H1 (cell line): Measurements from ENCODE around the gene SAFB2. TPM values are rescaled to one million over a fixed set of nuclear protein-coding genes. Genes with fewer than 3 reads are reported as not detected.

Source experiments
- POU5F1 ChIP-seq: IDR thresholded peaks from 2 replicates; pipeline ENCODE4 v1.6.1; 2011; ENCODE audit warnings: low read depth, mild to moderate bottlenecking, low read length, moderate library complexity
- SIN3A ChIP-seq, 2 experiments: IDR thresholded peaks in 1 of 2; conservative IDR thresholded peaks in 1 of 2; 2 replicates each; pipeline ENCODE4 v1.6.1; 2011 to 2012; ENCODE audit warnings: low read length in 2 of 2, improper control_type of control experiment in 1 of 2, low read depth in 1 of 2, mild to moderate bottlenecking in 1 of 2
- polyA plus RNA-seq, 7 experiments: library from polyadenylated mRNA; depleted of rRNA in 3 of 7; stranded (reverse) in 5 of 7; unstranded in 2 of 7; fragments of >200 nt in 5 of 7; fragments of 200-250 nt in 2 of 7; gene quantifications; 1 replicate in 5 of 7; 2 replicates in 1 of 7; 4 replicates in 1 of 7; pipeline versions ENCODE4 v1.2.1 to v1.2.3, GENCODE V29; 2011 to 2013; ENCODE audit warnings: missing spikeins in 2 of 7, mixed read lengths in 2 of 7
- total RNA-seq: library from RNA; stranded (reverse); fragmentation: NEBNext Ultra II Directional; extraction: Animal tissue kit (Norgen Biotek cat#: 25700); gene quantifications from 2 replicates; pipeline ENCODE4 v1.2.1, GENCODE V29; 2021
- TF ChIP-seq, protein P1 (sequence below): fragments of 300-600 bp; sonication (generic); IDR thresholded peaks from 2 replicates; pipeline ENCODE4 v1.7.1; 2012; ENCODE audit warnings: low read length, moderate library complexity, mild to moderate bottlenecking, inconsistent platforms; ENCODE audit not compliant: insufficient replicate concordance

Gene SAFB2
- total and polyA plus RNA-seq, 2 of the 8 experiments (the other 6 are each of a cell fraction or from before 2014, with no cell fraction given), result 14.8 to 63.8 TPM

DNA sequence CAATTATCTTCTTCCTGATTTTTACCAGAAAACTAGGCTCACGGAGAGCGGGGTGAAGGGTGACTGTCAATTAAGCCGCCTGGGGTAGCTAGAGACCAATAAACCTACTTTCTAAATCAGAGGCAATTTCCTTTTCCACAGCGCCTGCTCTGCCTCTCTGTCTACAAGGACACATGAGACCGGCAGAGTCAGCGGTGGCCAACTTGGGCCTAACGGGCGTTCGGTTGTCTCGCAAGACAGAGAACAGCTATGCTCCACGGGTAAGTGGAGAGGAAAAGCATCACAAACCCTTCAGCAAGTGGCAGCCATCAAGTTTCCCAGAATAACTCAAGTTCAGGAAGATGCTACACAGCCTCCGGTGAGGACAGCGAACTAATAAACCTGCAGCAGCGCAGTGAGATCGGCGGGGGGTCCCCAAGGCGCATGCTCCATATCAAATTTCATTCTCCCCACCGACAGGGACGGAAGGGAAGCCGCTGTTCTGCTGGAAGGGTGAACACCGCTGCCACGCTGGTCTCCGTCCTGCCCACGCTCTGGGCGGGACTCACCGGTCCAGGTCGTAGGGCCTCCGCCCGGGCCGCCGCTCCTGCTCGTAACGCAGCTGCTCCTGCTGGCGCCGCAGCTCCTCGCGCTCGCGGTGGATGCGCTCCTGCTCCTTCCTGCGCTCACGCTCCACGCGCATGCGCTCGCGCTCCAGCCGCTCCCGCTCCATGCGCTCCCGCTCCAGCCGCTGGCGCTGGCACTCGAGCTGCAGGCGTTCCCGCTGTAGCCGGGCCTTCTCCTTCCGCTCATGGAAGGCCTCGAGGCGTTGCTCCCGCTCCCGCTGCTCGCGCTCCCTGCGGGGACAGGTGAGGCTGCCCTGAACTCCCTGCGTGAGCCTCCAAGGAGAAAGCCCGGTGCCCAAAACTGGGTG is 29.0 kb downstream of the SAFB2 start (continued):
- TF ChIP-seq POU5F1 (no peak), SIN3A (conservative IDR thresholded peaks at IDR 0.05 in 1 of 2, IDR thresholded peaks at IDR 0.05 in 1 of 2; ENCODE audit: low read depth in 1 of 2, low read length in 2 of 2) (no peak)
- TF ChIP-seq, protein P1, sequence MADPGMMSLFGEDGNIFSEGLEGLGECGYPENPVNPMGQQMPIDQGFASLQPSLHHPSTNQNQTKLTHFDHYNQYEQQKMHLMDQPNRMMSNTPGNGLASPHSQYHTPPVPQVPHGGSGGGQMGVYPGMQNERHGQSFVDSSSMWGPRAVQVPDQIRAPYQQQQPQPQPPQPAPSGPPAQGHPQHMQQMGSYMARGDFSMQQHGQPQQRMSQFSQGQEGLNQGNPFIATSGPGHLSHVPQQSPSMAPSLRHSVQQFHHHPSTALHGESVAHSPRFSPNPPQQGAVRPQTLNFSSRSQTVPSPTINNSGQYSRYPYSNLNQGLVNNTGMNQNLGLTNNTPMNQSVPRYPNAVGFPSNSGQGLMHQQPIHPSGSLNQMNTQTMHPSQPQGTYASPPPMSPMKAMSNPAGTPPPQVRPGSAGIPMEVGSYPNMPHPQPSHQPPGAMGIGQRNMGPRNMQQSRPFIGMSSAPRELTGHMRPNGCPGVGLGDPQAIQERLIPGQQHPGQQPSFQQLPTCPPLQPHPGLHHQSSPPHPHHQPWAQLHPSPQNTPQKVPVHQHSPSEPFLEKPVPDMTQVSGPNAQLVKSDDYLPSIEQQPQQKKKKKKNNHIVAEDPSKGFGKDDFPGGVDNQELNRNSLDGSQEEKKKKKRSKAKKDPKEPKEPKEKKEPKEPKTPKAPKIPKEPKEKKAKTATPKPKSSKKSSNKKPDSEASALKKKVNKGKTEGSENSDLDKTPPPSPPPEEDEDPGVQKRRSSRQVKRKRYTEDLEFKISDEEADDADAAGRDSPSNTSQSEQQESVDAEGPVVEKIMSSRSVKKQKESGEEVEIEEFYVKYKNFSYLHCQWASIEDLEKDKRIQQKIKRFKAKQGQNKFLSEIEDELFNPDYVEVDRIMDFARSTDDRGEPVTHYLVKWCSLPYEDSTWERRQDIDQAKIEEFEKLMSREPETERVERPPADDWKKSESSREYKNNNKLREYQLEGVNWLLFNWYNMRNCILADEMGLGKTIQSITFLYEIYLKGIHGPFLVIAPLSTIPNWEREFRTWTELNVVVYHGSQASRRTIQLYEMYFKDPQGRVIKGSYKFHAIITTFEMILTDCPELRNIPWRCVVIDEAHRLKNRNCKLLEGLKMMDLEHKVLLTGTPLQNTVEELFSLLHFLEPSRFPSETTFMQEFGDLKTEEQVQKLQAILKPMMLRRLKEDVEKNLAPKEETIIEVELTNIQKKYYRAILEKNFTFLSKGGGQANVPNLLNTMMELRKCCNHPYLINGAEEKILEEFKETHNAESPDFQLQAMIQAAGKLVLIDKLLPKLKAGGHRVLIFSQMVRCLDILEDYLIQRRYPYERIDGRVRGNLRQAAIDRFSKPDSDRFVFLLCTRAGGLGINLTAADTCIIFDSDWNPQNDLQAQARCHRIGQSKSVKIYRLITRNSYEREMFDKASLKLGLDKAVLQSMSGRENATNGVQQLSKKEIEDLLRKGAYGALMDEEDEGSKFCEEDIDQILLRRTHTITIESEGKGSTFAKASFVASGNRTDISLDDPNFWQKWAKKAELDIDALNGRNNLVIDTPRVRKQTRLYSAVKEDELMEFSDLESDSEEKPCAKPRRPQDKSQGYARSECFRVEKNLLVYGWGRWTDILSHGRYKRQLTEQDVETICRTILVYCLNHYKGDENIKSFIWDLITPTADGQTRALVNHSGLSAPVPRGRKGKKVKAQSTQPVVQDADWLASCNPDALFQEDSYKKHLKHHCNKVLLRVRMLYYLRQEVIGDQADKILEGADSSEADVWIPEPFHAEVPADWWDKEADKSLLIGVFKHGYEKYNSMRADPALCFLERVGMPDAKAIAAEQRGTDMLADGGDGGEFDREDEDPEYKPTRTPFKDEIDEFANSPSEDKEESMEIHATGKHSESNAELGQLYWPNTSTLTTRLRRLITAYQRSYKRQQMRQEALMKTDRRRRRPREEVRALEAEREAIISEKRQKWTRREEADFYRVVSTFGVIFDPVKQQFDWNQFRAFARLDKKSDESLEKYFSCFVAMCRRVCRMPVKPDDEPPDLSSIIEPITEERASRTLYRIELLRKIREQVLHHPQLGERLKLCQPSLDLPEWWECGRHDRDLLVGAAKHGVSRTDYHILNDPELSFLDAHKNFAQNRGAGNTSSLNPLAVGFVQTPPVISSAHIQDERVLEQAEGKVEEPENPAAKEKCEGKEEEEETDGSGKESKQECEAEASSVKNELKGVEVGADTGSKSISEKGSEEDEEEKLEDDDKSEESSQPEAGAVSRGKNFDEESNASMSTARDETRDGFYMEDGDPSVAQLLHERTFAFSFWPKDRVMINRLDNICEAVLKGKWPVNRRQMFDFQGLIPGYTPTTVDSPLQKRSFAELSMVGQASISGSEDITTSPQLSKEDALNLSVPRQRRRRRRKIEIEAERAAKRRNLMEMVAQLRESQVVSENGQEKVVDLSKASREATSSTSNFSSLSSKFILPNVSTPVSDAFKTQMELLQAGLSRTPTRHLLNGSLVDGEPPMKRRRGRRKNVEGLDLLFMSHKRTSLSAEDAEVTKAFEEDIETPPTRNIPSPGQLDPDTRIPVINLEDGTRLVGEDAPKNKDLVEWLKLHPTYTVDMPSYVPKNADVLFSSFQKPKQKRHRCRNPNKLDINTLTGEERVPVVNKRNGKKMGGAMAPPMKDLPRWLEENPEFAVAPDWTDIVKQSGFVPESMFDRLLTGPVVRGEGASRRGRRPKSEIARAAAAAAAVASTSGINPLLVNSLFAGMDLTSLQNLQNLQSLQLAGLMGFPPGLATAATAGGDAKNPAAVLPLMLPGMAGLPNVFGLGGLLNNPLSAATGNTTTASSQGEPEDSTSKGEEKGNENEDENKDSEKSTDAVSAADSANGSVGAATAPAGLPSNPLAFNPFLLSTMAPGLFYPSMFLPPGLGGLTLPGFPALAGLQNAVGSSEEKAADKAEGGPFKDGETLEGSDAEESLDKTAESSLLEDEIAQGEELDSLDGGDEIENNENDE, result no peak
